ENCODE data around the gene TNNI3.

DNA sequence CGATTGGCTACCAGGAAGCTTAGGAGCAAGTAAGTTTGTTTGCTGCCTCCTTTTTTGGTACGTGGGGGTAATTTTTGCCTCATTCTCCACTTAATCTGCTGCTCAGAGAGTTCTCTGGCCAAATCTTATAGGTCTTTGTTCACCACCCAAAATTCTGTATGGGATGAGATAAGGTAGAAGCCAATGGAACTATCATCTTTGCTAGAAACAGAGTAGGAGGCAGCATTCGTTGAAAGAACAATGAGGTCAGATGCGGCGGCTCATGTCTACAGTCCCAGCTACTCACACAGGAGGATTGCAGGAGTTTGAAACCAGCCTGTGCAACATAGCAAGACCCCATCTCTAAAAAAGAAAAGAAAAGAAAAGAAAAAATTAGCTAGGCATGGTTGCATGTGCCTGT is 13.9 kb upstream of the TNNI3 start:
- no peak for TF ChIP-seq CTCF (IDR thresholded peaks at IDR 0.05)
- no peak for TF ChIP-seq POLR2A (IDR thresholded peaks at IDR 0.05)
- no peak for TF ChIP-seq EP300 (IDR thresholded peaks at IDR 0.05)

All from ovary (tissue), 3 donors.